Jurkat, Clone E6-1 (cell line): ENCODE results near the gene CAMK4. TPM values are rescaled to one million over a fixed set of nuclear protein-coding genes. Genes with fewer than 3 reads are reported as not detected.

Experiments
- DNase-seq: peaks from one replicate; pipeline ENCODE4 v3.0.0-alpha.2; 2011; ENCODE audit warnings: low read depth, low spot score
- H3K4me3 ChIP-seq: 2 replicates; pipeline ENCODE4 v1.5.1; 2011; ENCODE audit warnings: mild to moderate bottlenecking, low read length, control low read depth, moderate library complexity
- polyA plus RNA-seq: library from polyadenylated mRNA; unstranded; fragments of >200 nt; gene quantifications from one replicate; pipeline ENCODE4 v1.2.1, GENCODE V29; 2012; ENCODE audit warnings: missing spikeins; ENCODE audit not compliant: insufficient read length, insufficient read depth

CAMK4 gene
- polyA plus RNA-seq: 15.3 TPM

DNA sequence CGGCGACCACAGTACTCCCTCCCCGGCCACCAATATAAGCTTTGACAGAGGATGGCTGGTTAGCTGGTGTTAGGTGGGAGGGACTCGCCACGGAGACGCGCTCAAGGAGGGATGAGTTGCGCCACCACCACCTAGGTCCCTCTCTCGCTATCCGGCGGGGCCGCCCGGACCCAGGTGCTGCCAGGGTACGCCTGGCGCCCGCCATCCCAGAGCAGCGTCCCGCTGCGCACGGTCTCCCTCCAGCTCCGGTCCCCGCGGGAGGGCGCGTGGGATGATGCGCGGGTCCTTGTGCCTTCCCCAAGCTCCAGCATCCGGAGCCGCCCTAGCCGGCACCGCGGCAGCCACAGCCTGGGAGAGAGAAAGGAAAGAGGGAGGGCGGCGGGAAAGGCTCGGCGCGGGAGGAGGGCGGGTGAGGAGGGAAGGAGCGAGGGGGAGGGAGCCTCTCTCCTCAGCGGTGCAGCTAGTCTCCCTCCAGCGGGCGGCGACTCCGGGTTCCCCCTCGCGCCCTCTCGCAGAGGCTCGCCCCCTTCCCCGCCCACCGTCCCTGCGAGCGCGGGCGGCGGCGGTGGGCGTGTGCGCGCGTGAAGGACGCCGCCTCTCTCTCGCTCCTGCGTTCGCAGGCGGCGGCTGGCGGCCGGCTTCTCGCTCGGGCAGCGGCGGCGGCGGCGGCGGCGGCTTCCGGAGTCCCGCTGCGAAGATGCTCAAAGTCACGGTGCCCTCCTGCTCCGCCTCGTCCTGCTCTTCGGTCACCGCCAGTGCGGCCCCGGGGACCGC is at the start of gene CAMK4:
Gene CAMK4, plus strand, starts transcription at position 598 of the 774 bp plus-strand sequence. Its CDS starts 100 bp downstream, at position 698.
- H3K4me3 ChIP-seq: peak within 1 kb of the TSS; percentile 87
- peak; percentile 80 for DNase-seq

DNA sequence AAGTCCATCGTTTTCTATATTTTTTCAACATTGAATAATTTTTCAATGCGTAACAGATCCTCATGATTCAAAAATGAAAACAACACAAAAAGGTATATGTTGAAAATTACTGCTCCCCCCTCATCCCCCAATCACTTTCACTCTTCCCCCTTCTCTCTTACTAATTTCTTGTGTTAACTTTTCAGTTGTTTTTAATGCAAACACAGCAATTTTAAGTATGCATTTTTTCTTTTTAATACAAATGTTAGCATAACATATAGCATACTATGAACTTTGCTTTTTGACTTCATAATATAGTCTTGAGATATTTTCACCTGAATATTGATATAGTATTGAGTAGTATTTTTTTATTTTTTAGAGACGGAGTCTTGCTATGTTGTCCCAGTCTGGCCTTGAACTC is 41.1 kb upstream of the CAMK4 start:
- DNase-seq: no peak
- no peak overlapping the region for H3K4me3 ChIP-seq

DNA sequence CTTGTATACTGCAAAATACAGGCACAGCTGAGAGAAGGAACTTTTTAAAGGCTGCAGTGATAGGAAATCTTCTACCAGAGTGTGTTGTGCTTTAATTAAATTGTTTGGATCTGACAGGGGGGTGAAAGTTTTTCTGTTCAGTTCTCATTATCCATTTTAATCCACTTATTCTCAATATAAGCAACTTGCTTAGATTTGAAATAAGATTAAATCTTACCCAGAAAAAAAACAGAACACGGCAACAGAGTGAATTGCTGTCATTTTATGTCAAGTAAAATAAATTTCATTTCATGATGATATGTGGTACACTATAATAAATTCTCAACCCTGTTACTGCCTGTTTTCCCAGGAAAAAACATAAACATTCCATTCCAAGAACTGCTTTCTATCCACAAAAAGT is 37.1 kb upstream of the CAMK4 start:
- no peak for DNase-seq
- no peak overlapping the region for H3K4me3 ChIP-seq

DNA sequence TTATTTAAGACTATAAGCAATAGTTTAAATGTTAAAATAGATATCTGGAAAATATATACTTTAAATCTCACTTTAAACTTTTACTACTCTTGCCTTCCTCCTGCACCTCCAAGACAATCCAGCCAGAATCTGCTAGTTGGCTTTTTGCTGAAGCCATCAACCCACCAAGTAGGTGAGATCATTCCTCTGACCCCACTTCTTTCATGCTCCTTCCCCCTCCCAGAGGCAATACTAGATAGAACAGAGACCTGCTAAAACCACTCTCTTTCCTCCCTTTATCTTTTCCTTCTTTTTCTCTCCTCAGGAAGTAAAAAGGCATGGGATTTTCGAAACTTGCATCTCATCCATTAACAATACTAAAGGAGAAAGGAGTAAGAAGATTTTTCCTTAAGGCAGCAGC is 30.1 kb upstream of the CAMK4 start:
- DNase-seq: no peak
- H3K4me3 ChIP-seq: no peak overlapping the region

DNA sequence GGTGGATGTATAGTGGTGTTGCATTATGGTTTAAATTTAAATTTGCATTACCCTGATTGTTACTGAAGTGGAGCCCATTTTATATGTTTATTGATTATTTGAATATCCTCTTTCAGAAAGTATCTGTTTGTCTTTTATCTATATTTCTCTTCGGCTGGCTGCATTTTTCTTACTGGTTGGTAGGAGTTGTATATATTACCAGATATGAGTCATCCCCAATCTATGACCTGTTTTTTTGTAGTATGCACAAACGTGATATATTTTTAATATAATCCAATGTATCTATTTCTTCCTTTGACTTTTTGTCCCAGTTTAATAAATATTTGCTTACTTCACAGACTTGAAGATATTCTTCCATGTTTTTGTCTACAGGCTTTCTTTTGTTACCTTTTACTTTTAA is 29.3 kb upstream of the CAMK4 start:
- no peak overlapping the region for H3K4me3 ChIP-seq
- no peak for DNase-seq

DNA sequence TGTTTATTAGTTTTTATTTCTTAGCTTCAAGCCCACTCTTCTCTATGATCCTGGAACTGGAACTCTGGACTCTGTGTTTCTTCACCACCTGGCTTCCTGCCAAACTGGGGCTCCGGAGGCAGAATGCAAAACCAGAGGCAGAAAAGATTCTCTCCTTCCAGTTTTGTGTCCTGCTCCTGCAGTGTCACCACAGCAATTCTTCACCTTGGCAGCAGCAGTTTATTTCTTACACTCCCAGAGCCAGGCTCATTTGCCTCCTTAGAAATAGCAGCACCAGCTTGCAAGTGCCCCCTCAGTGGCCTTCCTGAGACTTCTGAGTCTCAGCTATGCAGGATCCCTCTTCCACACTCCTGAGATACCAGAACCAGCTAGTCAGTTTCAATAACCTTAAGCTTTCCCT is 26.7 kb upstream of the CAMK4 start:
- no peak for DNase-seq
- H3K4me3 ChIP-seq: no peak overlapping the region

DNA sequence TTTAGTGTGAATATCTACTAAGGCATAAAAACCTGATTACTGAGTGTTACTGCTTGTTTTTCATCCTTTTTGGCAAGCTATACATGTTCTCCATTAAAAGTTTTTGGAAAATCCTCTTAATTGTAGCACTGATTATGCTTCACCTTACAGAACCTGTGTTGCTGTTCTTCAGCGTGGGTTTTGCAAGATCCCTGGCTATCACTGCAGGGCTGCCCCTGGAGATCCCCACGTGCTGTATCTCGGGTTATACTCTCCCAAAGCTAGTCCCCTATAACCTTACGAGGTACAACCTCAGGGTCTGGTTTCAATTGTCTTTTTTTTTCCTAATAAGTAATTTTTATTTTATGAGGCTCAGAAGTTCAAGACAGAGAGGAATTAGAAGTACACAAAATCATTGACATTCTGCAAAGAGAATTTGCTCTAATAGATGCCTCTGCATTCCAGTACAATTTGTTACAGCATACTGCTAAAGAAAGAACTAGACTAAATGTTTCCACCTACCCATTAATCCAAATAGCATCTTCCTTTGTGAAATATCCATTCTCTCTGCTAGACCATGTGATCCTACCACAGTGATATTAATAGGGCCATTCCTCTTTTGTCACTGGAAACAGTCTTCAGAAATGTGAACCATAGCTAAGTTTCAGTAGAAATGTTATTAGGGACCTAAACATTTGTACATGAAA is 25.8 kb upstream of the CAMK4 start:
- H3K4me3 ChIP-seq: no peak overlapping the region
- DNase-seq: no peak

DNA sequence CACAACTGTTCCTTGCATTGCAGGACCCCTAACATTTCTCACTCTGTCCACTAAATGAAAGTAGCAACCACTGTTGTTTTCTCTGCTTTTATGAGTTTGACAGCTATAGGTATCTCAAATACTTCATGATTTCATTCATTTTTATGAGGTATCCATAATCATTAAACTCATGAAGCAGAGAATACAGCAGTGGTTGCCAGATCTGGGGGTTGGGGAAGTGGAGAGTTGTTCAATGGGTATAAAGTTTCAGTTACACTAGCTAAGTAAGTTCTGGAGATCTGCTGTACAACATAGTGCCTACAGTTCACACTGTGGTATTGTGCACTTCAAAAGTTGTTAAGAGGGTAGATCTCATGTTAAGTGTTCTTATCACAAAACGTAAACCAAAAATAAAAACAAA is 23.4 kb upstream of the CAMK4 start:
- DNase-seq: no peak
- no peak overlapping the region for H3K4me3 ChIP-seq

DNA sequence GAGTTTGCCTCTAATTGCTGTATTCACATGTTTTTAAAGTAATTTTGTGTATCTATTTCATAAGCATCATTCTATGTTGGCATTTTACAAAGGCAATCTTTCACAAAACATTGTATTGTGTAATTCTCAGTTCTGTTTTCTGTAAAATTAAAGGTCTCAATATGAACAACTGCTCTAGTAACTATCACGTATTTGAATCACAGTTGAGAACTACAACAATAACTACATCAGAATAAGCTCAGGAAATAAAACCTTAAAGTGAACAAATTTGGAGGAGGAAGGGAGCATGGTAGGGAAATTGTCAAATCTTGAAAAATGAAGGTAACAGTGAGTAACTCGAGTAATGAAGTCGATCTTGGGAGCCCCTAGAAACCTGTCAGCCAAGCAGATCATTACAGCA is 22.5 kb upstream of the CAMK4 start:
- no peak for DNase-seq
- H3K4me3 ChIP-seq: no peak overlapping the region

DNA sequence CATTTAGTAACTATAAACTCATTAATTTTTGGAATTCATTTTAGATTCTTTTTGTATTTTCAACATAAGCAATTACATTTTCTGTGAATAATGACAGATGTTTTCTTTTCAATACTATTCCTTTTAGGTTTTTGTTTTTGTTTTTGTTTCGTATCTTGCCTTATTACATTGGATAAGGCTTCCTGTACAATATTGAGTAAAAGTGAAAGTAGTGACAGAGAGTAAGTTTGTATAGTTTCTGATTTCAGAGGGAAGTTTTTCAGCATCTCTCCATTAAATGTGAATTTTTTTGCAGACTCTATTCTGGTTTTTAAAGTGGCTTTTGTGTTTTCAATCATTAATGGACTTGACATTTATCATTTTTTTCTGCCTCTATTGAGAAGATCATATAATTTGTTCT is 12.8 kb upstream of the CAMK4 start:
- H3K4me3 ChIP-seq: no peak overlapping the region
- DNase-seq: no peak

DNA sequence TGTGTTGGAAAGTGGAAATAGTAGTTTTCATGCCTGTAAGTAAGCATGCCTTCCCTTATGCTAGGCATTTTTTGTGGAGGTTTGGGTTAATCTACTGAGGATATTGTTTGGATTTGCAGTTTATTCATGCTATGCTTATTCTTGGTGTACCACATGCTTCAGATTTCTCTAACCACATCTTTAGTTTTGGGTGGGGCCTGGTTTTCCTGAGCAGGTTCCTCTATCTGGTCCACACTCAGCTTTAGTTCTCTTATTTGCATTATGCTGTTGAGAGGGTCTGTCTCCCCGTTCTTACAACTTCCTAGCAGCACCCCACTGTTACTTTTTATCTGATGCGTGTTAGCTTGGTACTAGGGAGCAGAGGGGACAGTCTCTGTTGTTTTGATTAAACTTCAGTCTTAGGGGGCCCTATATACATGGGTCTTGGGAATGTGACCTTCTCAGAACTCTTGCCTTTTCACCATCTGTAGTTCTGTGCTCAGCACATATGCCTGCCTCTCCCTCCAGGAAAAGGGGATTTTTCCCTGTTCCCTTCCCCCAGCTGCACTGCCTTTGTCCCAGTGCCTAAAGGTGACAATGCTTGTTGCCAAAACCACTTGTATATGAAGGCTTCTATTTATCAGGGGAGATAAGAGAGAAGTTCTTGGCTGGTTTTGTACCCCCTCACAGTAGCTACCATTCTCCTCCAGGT is 10.0 kb upstream of the CAMK4 start:
- no peak overlapping the region for H3K4me3 ChIP-seq
- DNase-seq: no peak

DNA sequence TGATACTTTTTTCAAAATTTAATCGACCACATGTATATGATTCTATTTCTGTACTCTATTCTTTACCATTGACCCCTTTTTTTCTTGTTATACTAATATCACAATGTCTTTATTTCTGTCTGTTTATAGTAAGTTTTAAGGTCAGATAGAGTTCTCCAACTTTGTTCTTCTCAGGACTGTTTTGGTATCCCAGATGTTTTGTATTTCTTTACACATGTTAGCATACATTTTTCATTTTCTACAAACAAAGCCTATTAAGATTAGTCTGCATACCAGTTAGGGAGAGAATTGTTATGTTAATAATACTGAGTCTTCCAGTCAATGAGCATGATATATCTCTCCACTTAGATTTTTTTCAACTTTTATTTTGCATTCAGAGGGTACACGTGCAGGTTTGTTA is 8.2 kb upstream of the CAMK4 start:
- no peak for DNase-seq

DNA sequence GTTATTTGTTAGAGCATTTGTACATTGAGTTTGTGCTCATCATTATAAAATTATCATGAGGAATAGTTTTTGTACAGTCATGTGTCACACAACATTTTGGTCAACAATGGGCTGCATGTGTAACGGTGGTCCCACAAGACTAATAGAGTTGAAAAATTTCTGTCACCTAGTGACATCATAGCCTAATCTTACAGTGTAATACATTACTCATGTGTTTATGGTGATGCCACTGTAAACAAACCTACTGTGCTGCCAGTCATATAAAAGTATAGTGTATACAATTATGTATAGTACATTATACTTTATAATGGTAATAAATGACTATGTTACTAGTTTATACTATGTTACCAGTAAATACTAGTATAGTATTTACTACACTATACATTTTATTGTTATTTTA is 3.0 kb upstream of the CAMK4 start:
- no peak for DNase-seq
- H3K4me3 ChIP-seq: no peak overlapping the region

More for the DNA sequence above, 8.2 kb upstream of the CAMK4 start:
- H3K4me3 ChIP-seq: no peak overlapping the region

DNA sequence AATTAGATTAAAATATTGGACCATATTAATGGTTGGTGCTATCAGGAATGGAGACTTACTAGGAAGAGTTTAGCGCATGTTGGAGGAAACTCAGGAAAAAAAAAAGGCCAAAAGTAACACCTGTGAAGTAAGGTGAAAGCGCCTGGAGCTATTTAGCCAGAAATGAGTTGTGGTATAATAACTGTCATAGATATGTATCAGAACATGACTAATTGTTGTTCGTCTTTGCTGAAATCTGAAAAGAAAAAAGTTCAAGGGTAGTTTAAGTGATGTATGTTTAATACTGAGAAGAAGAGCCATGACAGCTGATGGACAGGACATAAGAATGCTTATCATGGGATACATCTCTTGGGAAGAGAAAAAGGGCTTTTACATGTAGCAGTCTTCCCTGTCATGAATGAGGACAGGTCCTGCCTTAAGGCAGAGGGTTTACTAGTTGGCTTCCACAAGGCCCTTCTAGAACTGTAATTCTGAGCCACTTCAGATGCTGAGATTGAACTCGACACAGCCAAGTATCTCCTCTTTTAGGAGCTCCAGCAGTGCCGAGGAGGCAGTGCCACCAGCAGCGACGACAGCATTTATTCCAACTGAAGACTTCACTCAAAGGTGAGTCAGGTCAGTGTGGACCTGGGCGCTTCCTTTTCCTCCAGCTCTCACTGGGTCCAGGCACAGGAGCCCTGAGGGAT is 940 bp upstream of the CAMK4 start:
- DNase-seq: no peak
- peak overlapping the region; percentile 87 for H3K4me3 ChIP-seq

DNA sequence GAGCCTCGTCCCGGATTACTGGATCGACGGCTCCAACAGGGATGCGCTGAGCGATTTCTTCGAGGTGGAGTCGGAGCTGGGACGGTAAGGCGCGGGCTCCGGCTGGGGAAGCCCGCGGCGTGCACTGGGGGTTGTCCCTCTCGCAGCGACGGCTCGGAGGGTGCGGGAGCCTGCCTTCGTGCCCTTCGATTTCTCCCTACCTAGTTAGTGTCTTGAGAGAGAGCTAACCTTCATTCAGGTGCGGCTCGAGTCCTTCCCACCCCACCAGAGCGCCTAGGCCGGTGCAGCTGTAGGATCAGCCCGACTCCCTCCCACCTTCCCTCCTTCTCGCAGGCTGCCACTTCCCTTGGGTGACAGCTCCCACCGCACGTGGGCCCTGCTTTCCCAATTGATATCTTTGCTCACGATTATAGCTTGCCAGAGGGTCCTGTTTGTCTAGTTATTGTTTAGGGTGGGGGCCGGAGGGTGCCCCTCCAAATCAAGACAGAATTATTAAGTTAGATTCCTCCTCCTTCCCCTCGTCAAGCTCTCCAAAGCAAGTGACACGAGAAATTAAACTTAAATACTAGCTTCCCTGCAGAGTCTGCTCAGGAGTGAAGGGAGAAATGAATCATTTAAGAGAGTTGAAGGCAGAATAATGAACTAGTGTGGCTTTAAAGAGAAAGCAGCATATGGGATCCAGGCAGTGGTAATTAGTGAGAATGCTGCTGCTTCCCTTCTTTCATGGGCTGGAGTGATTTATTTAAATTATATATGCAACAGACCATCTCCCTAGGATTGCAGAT is 569 bp downstream of the CAMK4 start:
- peak overlapping the region; percentile 87 for H3K4me3 ChIP-seq
- DNase-seq: no peak

DNA sequence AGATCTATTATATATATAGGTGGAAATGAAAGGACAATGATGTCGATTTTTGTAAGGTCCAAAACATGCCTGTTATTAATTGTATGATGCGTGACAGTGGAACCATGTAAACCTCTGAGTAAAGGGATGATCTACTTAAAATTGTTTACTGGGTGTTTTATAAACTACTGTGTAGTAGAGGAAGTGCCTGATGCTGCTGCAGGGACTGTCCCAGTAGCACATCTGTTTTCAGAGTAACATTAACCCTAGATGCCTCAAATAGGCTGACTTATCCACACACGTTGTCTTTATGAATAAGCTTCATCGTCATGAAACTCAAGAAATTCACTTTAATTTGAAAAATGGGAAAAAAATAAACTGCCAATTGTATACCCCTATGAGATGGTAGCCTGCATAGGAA is 1.7 kb downstream of the CAMK4 start:
- H3K4me3 ChIP-seq: peak overlapping the region; percentile 87
- no peak for DNase-seq

DNA sequence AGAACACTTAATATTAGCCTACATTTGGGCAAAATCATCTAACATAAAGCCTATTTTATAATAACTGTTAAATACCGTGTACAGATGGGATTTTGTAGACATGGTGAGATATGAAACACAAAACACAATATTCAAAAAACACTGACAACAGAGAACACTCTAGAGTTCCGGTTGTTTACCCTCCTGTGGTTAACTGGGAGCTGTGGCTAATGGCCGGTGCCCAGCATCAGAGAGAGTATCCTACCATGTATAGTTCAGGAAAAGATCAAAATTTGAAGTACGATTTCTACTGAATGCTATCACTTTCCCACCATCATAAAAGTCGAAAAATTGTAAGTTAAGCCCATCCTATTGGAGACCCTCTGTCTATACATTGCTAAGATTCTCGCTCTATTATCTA is 2.4 kb downstream of the CAMK4 start:
- H3K4me3 ChIP-seq: peak overlapping the region; percentile 87
- no peak for DNase-seq

DNA sequence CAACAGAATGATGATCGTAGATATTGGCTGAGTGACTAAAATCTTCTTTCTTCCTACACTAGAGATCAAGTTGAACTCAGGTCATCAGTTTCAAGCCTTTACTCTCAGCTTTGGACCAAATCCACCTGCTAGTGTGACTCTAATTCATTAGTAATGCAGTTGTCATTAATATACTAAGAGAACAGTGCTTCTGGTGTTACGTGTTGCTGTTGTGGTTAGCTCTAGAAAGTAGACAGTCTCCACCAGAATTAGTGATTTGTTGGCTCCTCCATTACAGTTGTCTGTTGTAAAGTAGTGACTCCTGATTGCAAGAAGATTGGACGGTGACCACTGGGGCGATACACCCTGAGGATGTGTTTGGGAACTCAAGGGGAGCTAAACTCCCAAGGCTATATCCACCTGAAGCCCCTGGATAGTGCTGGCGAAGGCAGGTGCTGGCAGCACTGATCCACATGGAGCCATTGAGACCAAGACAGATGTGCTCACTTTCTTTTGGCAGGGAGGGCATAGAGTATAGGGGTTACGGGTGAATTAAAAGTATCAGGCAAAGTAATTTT is 3.1 kb downstream of the CAMK4 start:
- no peak for DNase-seq

DNA sequence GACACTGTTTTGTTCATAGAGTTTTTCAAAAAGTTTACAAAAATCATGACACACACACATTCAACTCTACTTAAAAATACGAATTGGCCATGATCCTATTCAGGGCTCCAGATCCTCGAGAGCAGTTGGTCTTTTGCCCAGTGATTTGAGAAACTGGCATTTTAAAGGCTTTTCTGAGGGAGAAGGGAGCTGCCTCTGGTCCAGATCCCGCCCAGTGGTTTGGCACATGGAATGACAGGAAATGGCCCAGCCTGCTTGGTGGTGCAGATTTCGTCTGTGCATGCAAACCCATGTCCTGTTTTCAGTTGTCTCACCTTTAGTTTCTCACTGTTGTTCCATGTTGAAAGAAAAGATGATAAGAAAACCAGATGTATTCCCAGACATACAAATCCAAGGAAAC is 3.6 kb downstream of the CAMK4 start:
- DNase-seq: peak; percentile 67
- peak overlapping the region; percentile 87 for H3K4me3 ChIP-seq

More for the DNA sequence above, 3.1 kb downstream of the CAMK4 start:
- H3K4me3 ChIP-seq: peak overlapping the region; percentile 87
